GM11168 (cell line): ENCODE measurements around the gene SEC11C.
"Not testable (repeated sequence)": the region's sequence is repeated elsewhere in the genome, so short reads cannot be mapped to it uniquely, and the experiment has no call there.

Experiments used
- in situ Hi-C: fragments of 300-500 bp; cut with MboI; formaldehyde crosslinking; loops from one replicate; pipeline ENCODE4 v1.12.0; 2022; ENCODE audit warnings: low sequenced_read_pairs; ENCODE audit not compliant: unreplicated experiment

Gene SEC11C

GRCh38 chr18:59139615-59140301 is at the start of gene SEC11C:
SEC11C (plus strand) TSS chr18:59139884; CDS start chr18:59139949, 65 bp downstream.
- in situ Hi-C loops, result no loop called here

DNA sequence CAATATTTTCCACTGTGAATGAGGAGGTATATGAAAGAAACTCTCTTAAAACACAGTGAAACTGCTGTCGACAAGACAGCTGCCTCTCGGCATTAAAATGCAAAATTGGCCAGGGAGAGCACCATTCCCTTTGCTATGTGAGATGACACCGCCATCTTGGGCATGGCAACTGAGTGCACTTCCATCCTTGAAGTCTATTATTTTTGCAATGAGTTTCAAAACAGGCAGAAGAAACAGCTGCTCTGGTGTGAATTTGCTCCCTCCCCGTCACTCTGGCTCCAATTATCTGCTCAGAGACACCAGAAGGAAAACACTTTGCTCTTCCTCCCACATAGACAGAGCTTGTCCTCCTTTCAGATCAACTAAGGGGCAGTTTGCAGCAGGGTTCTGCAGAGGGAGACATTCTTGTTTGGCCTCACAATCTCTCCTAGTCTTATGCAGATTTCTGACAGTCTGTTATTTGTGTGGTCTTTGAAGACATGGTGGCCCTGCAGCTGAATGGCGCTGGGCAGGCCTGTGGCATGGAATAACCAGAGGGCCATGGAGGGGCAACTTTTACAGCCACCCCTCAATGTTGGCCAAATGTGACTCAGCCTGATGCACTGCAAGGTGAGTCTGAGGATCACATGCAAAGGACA is 48.6 kb upstream of the SEC11C start:
- in situ Hi-C loops, result no loop called here

DNA sequence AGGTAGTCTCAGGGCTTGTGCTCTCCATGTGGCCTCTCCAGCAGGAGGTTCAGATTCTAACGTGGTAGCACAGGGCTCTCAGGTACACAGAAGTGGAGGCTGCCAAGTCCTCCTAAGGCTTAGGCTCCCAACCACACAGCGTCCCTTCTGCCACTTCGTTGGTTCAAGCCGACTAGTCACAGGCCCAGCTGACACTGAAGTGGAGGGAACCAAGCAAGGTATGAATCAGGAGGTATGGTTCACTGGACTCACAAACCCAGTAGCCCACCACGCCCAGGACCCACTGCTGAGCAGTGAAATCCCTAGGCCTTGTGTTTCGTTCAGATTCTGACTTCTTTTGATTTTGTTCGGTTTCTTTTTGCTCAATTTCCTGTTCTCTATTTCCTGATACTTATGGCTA is 46.0 kb upstream of the SEC11C start:
- in situ Hi-C loops, result no loop called here

DNA sequence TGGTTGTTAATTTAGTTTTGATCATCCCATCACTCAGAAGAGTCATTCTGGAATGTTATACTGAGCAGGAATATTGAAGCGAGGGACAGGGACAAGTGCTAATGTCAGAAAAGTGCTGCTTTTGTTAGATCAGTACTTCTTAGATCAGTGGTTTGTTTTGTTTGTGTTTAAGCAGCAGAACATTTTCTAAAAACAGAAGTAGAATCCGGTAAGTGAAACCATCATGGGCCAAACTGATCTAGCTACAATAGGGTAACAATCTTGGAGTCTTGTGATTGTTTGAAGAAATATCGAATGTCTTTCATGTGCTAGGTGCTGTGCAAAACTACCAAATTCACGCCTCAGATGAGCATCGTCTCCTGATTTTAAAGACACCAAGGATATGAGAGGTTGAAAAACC is 45.1 kb upstream of the SEC11C start:
- in situ Hi-C loops, result no loop called here

- in situ Hi-C loops, result no loop called here
These were observed 43.4 kb upstream of the SEC11C start for GRCh38 chr18:59096098-59096789.

- in situ Hi-C loops, result no loop called here
These were observed 37.8 kb upstream of the SEC11C start for GRCh38 chr18:59101830-59102414.

DNA sequence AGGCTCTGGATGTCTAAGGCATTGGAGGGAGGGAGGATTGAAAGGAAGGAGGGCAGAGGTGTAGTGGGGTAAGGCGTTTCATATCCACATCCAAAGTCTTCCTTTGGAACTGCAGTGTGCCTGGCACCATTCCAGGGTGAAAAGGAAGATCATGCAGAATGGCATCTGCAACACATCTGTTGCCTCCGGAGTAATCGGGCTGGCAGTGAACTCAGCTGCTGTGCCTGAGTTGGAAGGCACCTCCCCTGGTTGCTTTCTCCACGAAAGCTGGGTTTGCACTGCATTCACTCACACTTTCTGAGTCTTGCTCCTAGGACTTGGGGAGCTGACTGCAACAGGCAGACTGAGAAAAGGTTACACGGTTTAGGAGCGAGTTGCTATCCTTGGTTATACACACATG is 30.3 kb upstream of the SEC11C start:
- in situ Hi-C loops, result no loop called here

GRCh38 chr18:59114160-59114559 is 25.5 kb upstream of the SEC11C start:
- in situ Hi-C loops, result no loop called here

DNA sequence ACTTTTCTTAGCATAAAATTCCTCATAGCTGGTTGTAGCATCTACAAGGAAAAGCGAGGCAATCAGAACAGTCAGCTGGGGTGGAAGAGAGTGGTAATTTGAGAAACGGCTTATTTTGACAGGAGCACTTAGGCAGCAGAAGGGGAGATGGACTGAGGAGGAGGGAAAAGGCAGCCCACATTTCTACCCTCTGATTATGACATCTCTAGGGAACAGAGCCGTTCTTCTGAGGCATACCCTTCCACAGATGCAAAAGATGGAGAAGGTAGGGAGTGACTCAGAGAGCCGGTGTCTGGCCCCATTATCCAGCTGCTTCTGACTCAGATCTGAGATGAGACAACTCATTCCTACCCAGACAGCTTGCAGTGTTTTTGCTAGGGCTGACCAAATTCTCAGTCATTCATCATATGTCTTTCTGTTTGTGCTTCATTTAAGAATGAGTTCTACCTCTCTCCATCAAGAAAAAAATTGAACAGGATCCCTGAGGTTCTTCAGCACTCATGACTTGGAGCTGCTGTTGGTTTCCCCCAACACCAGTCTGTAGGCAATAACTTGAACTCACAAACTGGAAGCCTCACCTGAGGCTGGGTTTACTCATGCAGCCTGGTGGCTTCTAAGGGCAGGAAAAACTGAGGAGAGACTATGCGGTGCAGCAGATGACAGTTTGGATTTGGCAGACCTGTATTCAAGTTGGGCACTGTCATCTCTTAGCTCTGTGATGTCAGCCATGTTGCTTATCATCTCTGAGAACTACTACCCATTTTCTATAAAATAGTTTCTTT is 15.9 kb upstream of the SEC11C start:
- in situ Hi-C loops, result no loop called here

GRCh38 chr18:59124370-59124704 is 15.3 kb upstream of the SEC11C start:
- in situ Hi-C loops, result no loop called here

DNA sequence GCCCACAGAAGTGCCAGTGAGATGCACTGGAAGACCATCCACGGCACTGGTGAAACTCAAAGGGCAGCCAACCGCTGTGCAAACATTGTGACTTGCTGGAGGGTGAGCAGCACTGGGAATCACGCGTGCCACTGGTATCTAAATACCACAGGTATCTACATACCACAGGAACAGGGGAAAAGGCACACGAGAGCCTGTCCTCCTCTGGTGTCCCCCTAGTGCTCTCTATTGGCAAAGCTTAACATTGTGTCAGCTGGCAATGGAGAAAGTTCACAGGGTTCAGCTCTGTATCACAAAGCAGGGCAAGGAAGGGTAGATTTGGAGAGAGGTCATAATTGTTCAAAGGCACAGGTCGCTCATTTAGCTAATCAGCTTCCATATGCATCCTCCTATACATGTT is 12.6 kb upstream of the SEC11C start:
- in situ Hi-C loops, result no loop called here

DNA sequence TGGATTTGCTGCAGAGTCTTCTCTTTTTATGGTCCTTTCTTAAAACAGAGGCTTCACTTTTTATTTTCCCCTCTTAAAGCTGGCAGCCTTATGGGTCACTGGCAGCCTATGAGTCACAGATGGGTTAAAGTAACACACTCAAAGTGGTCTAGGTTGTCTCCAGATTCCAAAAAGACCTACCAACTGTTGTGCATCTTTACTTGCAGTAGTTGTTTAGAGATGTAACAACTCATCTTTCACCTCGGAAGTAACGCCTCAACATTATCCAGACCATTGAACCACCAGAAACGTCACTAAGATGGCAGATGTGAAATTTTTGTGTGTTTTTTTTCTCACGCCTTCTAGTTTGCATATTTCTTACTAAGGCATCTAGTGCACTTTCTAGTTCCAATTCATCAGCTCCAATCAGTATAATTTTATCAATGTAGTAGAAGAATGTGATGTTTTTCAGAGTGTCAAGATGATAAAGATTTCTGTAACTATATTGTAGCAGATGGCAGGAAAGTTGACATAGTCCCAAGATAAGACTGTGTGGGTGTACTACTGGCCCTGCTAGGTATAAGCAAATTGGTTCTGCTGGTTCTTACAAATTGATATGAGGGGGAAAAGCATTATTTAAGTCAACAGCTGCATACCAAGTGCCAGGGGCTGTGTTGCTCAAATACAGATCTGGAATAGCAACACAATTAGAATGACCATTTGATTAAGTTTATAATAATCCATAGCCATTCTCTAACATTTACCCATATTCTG is 9.6 kb upstream of the SEC11C start:
- in situ Hi-C loops, result no loop called here

GRCh38 chr18:59132810-59133465 is 6.7 kb upstream of the SEC11C start:
- in situ Hi-C loops, result no loop called here

GRCh38 chr18:59139291-59139614 is 431 bp upstream of the SEC11C start:
- in situ Hi-C loops, result no loop called here

- in situ Hi-C loops, result no loop called here
These were observed 710 bp downstream of the SEC11C start for GRCh38 chr18:59140302-59140885.

DNA sequence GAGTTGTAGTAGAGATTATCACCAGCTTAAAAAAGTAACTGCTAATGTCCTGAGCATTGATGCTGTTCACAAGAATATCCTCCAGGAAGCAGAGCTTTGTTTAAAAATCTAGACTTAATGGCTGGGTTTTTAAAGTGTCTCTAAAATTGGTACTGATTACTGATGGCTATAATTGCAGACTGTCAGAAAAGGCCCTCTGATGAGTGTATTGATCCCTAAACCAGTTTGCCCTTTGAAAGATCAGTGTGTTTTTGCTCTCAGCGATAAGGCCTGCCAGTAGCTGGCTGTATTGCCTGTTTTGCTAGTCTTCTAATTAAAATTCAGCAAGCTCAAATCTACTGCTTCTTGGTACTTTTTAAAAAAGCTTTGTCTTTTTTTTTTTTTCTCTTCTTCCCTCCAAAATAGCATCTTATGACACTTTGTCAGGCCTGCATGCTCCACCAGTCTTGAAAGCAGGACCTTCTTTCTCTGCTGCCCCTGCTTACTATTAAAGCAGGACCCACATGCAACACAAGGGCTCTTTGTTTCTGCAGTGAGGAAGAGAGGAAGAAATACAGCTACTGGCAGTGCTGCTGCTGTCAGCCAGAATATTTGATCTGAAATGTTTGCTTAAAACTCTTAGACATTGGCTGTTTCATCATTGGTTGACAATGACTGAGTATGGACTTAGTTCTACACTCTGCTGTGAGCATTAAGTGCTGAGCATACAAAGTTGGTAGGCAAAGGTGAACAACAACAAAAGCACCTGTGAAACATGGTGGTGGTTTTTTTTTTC is 1.8 kb downstream of the SEC11C start:
- in situ Hi-C loops, result no loop called here

- in situ Hi-C loops, result no loop called here
These were observed 2.6 kb downstream of the SEC11C start for GRCh38 chr18:59142274-59142673.

DNA sequence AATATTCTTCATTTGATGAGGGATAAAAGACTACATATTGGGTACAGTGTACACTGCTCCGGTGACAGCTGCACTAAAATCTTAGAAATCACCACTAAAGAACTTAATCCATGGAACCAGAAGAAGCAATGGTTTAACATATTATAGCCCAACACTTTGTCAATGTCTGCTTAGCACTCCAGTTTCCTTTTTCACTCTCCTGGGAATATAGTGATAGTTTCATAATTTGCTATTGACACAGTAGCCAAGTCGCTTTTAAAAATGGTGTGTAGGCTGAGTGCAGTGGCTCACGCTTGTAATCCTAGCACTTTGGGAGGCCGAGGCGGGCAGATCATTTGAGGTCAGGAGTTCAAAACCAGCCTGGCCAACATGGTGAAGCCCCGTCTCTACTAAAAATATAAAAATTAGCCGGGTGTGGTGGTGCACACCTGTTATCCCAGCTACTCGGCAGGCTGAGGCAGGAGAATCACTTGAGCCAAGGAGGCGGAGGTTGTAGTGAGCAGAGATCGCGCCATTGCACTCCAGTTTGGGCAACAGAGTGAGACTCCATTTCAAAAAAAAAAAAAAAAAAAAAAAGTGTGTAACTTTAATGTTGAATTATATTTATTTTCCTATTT is 3.2 kb downstream of the SEC11C start:
- in situ Hi-C loops, result not testable (repeated sequence)
